Ascending aorta (tissue), 2 donors: ENCODE data around the gene ZNF619. TPM values are rescaled to one million over a fixed set of nuclear protein-coding genes. Genes with fewer than 3 reads are reported as not detected.

ENCODE experiments used
- DNase-seq, 2 donors: peaks; one replicate each; pipeline ENCODE4 v3.0.0-alpha.2; 2019; ENCODE audit warnings: low spot score in 2 of 2
- H3K27ac ChIP-seq, 2 donors: fragments of 200-600 bp; sonication (generic); one replicate each; pipeline ENCODE4 v1.5.1; 2016 to 2017; ENCODE audit warnings: mild to moderate bottlenecking in 1 of 2
- H3K27me3 ChIP-seq: fragments of 200-600 bp; sonication (generic); one replicate; pipeline ENCODE4 v1.5.1; 2017
- H3K36me3 ChIP-seq, 2 donors: fragments of 200-600 bp; sonication (generic); one replicate each; pipeline ENCODE4 v1.5.1; 2016
- H3K4me1 ChIP-seq, 2 donors: fragments of 200-600 bp; sonication (generic); one replicate each; pipeline ENCODE4 v1.5.1; 2016 to 2017; ENCODE audit warnings: mild to moderate bottlenecking in 1 of 2
- H3K4me3 ChIP-seq, 2 donors: fragments of 200-600 bp; sonication (generic); one replicate each; pipeline ENCODE4 v1.5.1; 2016 to 2017; ENCODE audit warnings: mild to moderate bottlenecking in 1 of 2
- H3K9me3 ChIP-seq, 2 donors: fragments of 200-600 bp; sonication (generic); one replicate each; pipeline ENCODE4 v1.5.1; 2016
- intact Hi-C: fragments of 100-400 bp; cut with DNase I; formaldehyde crosslinking; loops from one replicate; pipeline ENCODE4 v1.15.1; 2023
- total RNA-seq: library from RNA; depleted of rRNA; stranded (reverse); fragments of >200 nt; gene quantifications from one replicate; pipeline ENCODE4 v1.1.0, GENCODE V29; 2016
- TF ChIP-seq, protein P1 (sequence below), 3 experiments: fragments of 200-600 bp in 2 of 3; fragments of 450-650 bp in 1 of 3; sonication (generic) in 2 of 3; IDR thresholded peaks; one replicate each; pipeline ENCODE4 v1.5.1; 2016 to 2019; ENCODE audit warnings: antibody characterized with exemption in 3 of 3, mild to moderate bottlenecking in 1 of 3, moderate library complexity in 1 of 3

The ZNF619 gene
- total RNA-seq, 1 donor from 2014 or later = 1.4 TPM

- Histone ChIP-seq H3K27ac (no peak overlapping the region), H3K4me3 (no peak overlapping the region), H3K9me3 (no peaks in the 10 kb centered on the region), H3K4me1 (no peaks in the 10 kb centered on the region), H3K36me3 (peaks cover 16 to 61% of the 10 kb centered on the region in 2 donors), H3K27me3 (no peaks in the 10 kb centered on the region)
- DNase-seq = no peak
- intact Hi-C loops = no loop called here
- TF ChIP-seq, protein P1, sequence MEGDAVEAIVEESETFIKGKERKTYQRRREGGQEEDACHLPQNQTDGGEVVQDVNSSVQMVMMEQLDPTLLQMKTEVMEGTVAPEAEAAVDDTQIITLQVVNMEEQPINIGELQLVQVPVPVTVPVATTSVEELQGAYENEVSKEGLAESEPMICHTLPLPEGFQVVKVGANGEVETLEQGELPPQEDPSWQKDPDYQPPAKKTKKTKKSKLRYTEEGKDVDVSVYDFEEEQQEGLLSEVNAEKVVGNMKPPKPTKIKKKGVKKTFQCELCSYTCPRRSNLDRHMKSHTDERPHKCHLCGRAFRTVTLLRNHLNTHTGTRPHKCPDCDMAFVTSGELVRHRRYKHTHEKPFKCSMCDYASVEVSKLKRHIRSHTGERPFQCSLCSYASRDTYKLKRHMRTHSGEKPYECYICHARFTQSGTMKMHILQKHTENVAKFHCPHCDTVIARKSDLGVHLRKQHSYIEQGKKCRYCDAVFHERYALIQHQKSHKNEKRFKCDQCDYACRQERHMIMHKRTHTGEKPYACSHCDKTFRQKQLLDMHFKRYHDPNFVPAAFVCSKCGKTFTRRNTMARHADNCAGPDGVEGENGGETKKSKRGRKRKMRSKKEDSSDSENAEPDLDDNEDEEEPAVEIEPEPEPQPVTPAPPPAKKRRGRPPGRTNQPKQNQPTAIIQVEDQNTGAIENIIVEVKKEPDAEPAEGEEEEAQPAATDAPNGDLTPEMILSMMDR (IDR thresholded peaks at IDR 0.05) = no peak
Observed at GRCh38 chr3:40511031-40511718, 34.3 kb downstream of the ZNF619 start.

- H3K36me3 ChIP-seq = peaks cover 22 to 53% of the 10 kb centered on the region in 2 donors
- no peaks in the 10 kb centered on the region for H3K9me3 ChIP-seq
- H3K4me3 ChIP-seq = no peak overlapping the region
- intact Hi-C loops = no loop called here
- TF ChIP-seq, protein P1 (IDR thresholded peaks at IDR 0.05) = no peak
- no peak overlapping the region for H3K27ac ChIP-seq
- no peaks in the 10 kb centered on the region for H3K27me3 ChIP-seq
- DNase-seq = no peak
- H3K4me1 ChIP-seq = no peaks in the 10 kb centered on the region
Observed at GRCh38 chr3:40516201-40516600, 39.3 kb downstream of the ZNF619 start.

- H3K4me3 ChIP-seq = no peak overlapping the region
- peaks cover 17 to 37% of the 10 kb centered on the region in 2 donors for H3K36me3 ChIP-seq
- H3K27me3 ChIP-seq = no peaks in the 10 kb centered on the region
- H3K4me1 ChIP-seq = no peaks in the 10 kb centered on the region
- DNase-seq = no peak
- H3K9me3 ChIP-seq = no peaks in the 10 kb centered on the region
- intact Hi-C loops = no loop called here
- H3K27ac ChIP-seq = no peak overlapping the region
- TF ChIP-seq, protein P1 (IDR thresholded peaks at IDR 0.05) = no peak
Observed at GRCh38 chr3:40518067-40518466, 41.1 kb downstream of the ZNF619 start.

GRCh38 chr3:40518848-40519247 lies 41.9 kb downstream of the ZNF619 start:
- peaks cover 17 to 30% of the 10 kb centered on the region in 2 donors for H3K36me3 ChIP-seq
- intact Hi-C loops = no loop called here
- TF ChIP-seq, protein P1 (IDR thresholded peaks at IDR 0.05) = no peak

DNA sequence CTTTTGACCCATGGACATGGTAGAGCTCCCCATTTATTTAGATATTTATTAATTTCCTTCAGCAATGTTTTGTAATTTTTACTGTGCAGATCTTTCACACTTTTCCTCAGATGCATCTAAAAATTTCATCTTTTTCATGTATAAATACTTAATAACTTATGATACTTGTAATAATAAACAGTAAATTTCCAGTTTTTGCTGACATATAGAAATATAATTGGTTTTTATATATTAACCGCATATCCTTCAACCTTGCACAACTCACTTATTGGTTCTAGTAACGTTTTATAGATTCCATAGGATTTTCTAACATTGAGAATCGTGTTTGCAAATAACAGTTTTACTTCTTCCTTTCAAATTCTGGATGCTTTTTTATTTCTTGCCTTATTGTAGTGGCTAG lies 44.3 kb downstream of the ZNF619 start:
- TF ChIP-seq, protein P1 (IDR thresholded peaks at IDR 0.05) = no peak
- Histone ChIP-seq H3K36me3 (peaks cover 7 to 9% of the 10 kb centered on the region in 2 donors), H3K4me3 (no peak overlapping the region), H3K27me3 (no peaks in the 10 kb centered on the region), H3K9me3 (no peaks in the 10 kb centered on the region), H3K27ac (no peak overlapping the region), H3K4me1 (peaks cover 0 to 7% of the 10 kb centered on the region in 2 donors)
- intact Hi-C loops = no loop called here
- no peak for DNase-seq

More at GRCh38 chr3:40518848-40519247, 41.9 kb downstream of the ZNF619 start:
- Histone ChIP-seq H3K4me3 (no peak overlapping the region), H3K27me3 (no peaks in the 10 kb centered on the region), H3K4me1 (no peaks in the 10 kb centered on the region), H3K27ac (no peak overlapping the region), H3K9me3 (no peaks in the 10 kb centered on the region)
- DNase-seq = no peak
